Neural crest cell (in vitro differentiated cells): ENCODE results near the gene COL4A4. TPM values are rescaled to one million over a fixed set of nuclear protein-coding genes. Genes with fewer than 3 reads are reported as not detected.

Experiments used
- DNase-seq: peaks from one replicate; pipeline ENCODE4 v3.0.0; 2021; ENCODE audit warnings: low read depth, mixed read lengths, low spot score
- H3K27ac Mint-ChIP-seq: one replicate; pipeline ENCODE4 v1.8.0; 2021; ENCODE audit warnings: mild to moderate bottlenecking, mixed read lengths; ENCODE audit not compliant: unreplicated experiment
- H3K27me3 Mint-ChIP-seq: 2 replicates; pipeline ENCODE4 v1.8.0; 2021; ENCODE audit warnings: low read depth, mild to moderate bottlenecking, mixed read lengths
- H3K36me3 Mint-ChIP-seq: 2 replicates; pipeline ENCODE4 v1.8.0; 2021; ENCODE audit warnings: low read depth, mild to moderate bottlenecking, mixed read lengths
- H3K4me1 Mint-ChIP-seq: 2 replicates; pipeline ENCODE4 v1.8.0; 2021; ENCODE audit warnings: mixed read lengths
- H3K4me3 Mint-ChIP-seq: one replicate; pipeline ENCODE4 v1.8.0; 2021; ENCODE audit warnings: mild to moderate bottlenecking, mixed read lengths
- H3K9me3 Mint-ChIP-seq: 2 replicates; pipeline ENCODE4 v1.8.0; 2021; ENCODE audit warnings: mixed read lengths
- CTCF ChIP-seq: fragments of 200-600 bp; sonication (generic); conservative IDR thresholded peaks from 2 replicates; pipeline ENCODE4 v1.5.0; 2021; ENCODE audit warnings: antibody characterized with exemption, mild to moderate bottlenecking
- total RNA-seq: library from RNA; stranded (reverse); gene quantifications from 2 replicates; pipeline ENCODE4 v1.2.1, GENCODE V29; 2021

Gene COL4A4
- total RNA-seq, 1 donor from 2014 or later = 0.19 TPM

DNA sequence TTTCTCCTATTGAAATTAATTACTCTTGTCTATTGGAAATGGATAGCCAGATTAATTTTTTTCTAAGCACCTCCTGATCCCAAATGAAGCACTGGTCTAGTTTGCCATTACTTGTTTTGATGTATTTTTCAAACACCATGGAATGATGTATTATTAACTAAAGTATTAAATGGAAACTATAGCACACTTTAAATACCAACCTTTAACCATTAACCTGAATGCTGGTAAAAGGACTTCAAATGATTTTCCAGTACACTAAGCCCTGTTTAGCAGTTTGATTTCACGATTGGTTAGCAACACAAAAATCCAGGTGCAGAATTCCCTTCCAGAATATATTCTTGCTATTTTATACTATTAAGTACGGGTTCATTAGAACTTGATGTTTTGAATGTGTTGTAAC lies 37.8 kb upstream of the COL4A4 start:
- Mint-ChIP-seq H3K27me3 (peaks cover 3% of the 10 kb centered on the region), H3K4me3 (no peak overlapping the region), H3K27ac (no peak overlapping the region), H3K9me3 (peaks cover under 1% of the 10 kb centered on the region), H3K36me3 (no peaks in the 10 kb centered on the region), H3K4me1 (peaks cover 8% of the 10 kb centered on the region)
- no peak for TF ChIP-seq CTCF
- DNase-seq = no peak

GRCh38 chr2:227198866-227199265 lies 34.9 kb upstream of the COL4A4 start:
- Mint-ChIP-seq H3K27ac (no peak overlapping the region), H3K27me3 (peaks cover 3% of the 10 kb centered on the region), H3K4me1 (peaks cover 8% of the 10 kb centered on the region), H3K36me3 (no peaks in the 10 kb centered on the region), H3K9me3 (peaks cover 2% of the 10 kb centered on the region), H3K4me3 (no peak overlapping the region)
- DNase-seq = no peak
- no peak for TF ChIP-seq CTCF

DNA sequence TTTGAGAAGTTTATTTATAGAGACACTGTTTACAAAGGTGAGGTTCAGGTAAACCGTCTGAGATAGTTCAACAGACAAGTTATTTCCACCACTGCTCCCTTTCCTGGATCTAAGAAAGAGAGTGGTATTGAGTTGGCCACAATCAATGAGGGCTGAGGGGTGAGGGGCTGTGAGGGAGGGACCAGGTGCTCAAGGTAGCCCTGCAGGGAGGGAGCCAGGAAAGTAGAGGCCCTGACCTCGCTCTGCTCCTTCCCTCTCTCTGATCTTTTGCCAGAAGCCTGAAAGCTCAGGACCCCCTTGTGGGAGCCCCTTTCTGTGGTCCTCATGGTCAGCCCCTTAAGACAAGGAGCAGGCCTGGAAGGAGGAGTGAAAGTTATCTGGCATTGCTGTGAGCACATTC lies 30.2 kb upstream of the COL4A4 start:
- no peaks in the 10 kb centered on the region for H3K27me3 Mint-ChIP-seq
- DNase-seq = no peak
- H3K36me3 Mint-ChIP-seq = no peaks in the 10 kb centered on the region
- no peak overlapping the region for H3K4me3 Mint-ChIP-seq
- H3K27ac Mint-ChIP-seq = no peak overlapping the region
- H3K4me1 Mint-ChIP-seq = peaks cover 6% of the 10 kb centered on the region
- peaks cover 5% of the 10 kb centered on the region for H3K9me3 Mint-ChIP-seq
- TF ChIP-seq CTCF = no peak

DNA sequence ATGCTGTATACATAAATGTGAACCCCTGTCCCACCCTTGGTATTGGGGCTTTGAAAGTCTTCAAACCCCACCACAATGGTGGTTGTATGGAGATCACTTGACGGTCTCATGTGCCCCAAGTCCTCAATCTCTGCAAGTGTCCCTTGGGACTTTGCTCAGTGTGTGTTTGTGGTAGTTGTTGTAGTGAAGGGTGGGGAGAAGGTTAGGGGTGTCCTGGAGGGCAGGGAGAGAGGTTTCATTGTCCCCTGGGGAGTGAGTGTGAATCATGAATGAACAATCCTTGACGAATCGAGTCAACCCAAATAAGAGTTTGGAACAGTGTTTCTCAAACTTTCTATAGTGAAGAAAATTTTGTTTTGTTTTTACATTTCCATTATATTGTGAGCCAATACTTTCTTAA lies 28.5 kb upstream of the COL4A4 start:
- H3K36me3 Mint-ChIP-seq = no peaks in the 10 kb centered on the region
- no peak for DNase-seq
- peaks cover 19% of the 10 kb centered on the region for H3K4me1 Mint-ChIP-seq
- no peak overlapping the region for H3K4me3 Mint-ChIP-seq
- TF ChIP-seq CTCF = no peak
- H3K9me3 Mint-ChIP-seq = peaks cover 5% of the 10 kb centered on the region
- no peaks in the 10 kb centered on the region for H3K27me3 Mint-ChIP-seq
- H3K27ac Mint-ChIP-seq = no peak overlapping the region

- Mint-ChIP-seq H3K4me3 (no peak overlapping the region), H3K36me3 (no peaks in the 10 kb centered on the region), H3K27me3 (no peaks in the 10 kb centered on the region), H3K27ac (peak overlapping the region; percentile 91), H3K4me1 (peaks cover 19% of the 10 kb centered on the region), H3K9me3 (peaks cover 7% of the 10 kb centered on the region)
- TF ChIP-seq CTCF = no peak
- peak; percentile 3 for DNase-seq
Measured at GRCh38 chr2:227191367-227191766, 27.4 kb upstream of the COL4A4 start.

DNA sequence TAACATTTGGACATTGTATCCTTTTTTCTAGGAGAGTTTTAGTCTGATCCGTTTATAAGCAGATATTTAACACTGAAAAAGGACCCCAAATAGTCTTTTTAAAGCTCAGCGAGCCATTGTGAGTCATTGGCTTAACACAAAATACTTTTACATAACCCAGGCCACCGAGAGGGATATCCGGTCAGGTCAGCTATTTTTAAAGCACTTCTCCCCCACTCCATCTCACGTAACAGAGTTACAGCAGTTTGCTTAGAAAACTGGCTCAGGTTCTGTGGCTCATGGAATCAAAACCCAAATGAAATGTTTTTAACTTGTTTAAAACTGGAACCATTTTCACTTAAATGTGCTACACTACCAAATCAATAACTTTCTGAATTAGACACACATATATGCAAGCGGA lies 24.3 kb upstream of the COL4A4 start:
- DNase-seq = no peak
- Mint-ChIP-seq H3K36me3 (no peaks in the 10 kb centered on the region), H3K4me3 (no peak overlapping the region), H3K4me1 (peaks cover 19% of the 10 kb centered on the region), H3K27me3 (no peaks in the 10 kb centered on the region), H3K9me3 (peaks cover 7% of the 10 kb centered on the region), H3K27ac (no peak overlapping the region)
- TF ChIP-seq CTCF = no peak
